B cell (primary cell): ENCODE measurements around the gene PTH1R. TPM values are rescaled to one million over a fixed set of nuclear protein-coding genes. Genes with fewer than 3 reads are reported as not detected.

Experiments
- ATAC-seq: fragments of 200-7000 bp; cut with Tn5 transposase; one replicate; pipeline ENCODE4 v1.10.0; 2021; ENCODE audit warnings: low read depth, mild to moderate bottlenecking, moderate number of reproducible peaks, moderate library complexity
- CTCF ChIA-PET: fragments of 350-600 bp; sonication (Branson Sonifier 250); formaldehyde crosslinking; loops from one replicate; lab custom pipeline; 2021; ENCODE audit warnings: antibody characterized with exemption, inconsistent platforms; lab: Charles Lee
- POLR2A ChIA-PET: fragments of 350-600 bp; sonication (Branson Sonifier 250); formaldehyde crosslinking; loops from one replicate; lab custom pipeline; 2021; ENCODE audit warnings: antibody characterized with exemption; lab: Charles Lee
- DNase-seq: peaks from one replicate; pipeline ENCODE4 v3.0.0; 2013
- H2AFZ ChIP-seq: 2 replicates; pipeline ENCODE4 v1.6.1; 2012; ENCODE audit warnings: mild to moderate bottlenecking, low read depth, low read length; ENCODE audit not compliant: insufficient read depth, poor library complexity, severe bottlenecking
- H3K27ac ChIP-seq, 2 donors: 1 replicate in 1 of 2; 2 replicates in 1 of 2; pipeline ENCODE4 v1.5.1; 2012 to 2013; ENCODE audit warnings: low read length in 2 of 2, mild to moderate bottlenecking in 2 of 2, moderate library complexity in 1 of 2
- H3K27me3 ChIP-seq, 4 experiments: fragments of 200-600 bp in 1 of 4; sonication (generic) in 1 of 4; replicated peaks in 1 of 4; 1 replicate in 2 of 4; 2 replicates in 2 of 4; pipeline versions ENCODE4 v1.6.1 to v1.7.0; 2013 to 2016; ENCODE audit warnings: low read length in 3 of 4, mild to moderate bottlenecking in 2 of 4, mixed read lengths in 1 of 4, moderate library complexity in 1 of 4; ENCODE audit not compliant: insufficient read depth in 4 of 4, control insufficient read depth in 3 of 4; ENCODE audit errors: control extremely low read depth in 1 of 4
- H3K36me3 ChIP-seq, 2 experiments: replicated peaks in 1 of 2; 1 replicate in 1 of 2; 2 replicates in 1 of 2; pipeline versions ENCODE4 v1.6.1 to v1.7.1; 2013; ENCODE audit warnings: low read length in 1 of 2; ENCODE audit not compliant: insufficient read depth in 2 of 2, control insufficient read depth in 1 of 2; ENCODE audit errors: control extremely low read depth in 1 of 2, extremely low read depth in 1 of 2
- H3K4me1 ChIP-seq, 2 donors: fragments of 200-600 bp in 1 of 2; sonication (generic) in 1 of 2; 1 replicate in 1 of 2; 2 replicates in 1 of 2; pipeline versions ENCODE4 v1.5.1 to v1.6.1; 2013 to 2017; ENCODE audit warnings: low read length in 2 of 2; ENCODE audit not compliant: control insufficient read depth in 2 of 2, insufficient read depth in 2 of 2
- H3K4me2 ChIP-seq: replicated peaks from 2 replicates; pipeline ENCODE3; 2012; ENCODE audit warnings: mild to moderate bottlenecking, low read depth, low read length; ENCODE audit not compliant: poor library complexity, severe bottlenecking
- H3K4me3 ChIP-seq, 5 experiments: fragments of 200-600 bp in 1 of 5; sonication (generic) in 1 of 5; 1 replicate in 3 of 5; 2 replicates in 2 of 5; pipeline versions ENCODE4 v1.5.1 to v1.7.0; 2011 to 2016; ENCODE audit warnings: low read length in 4 of 5, mild to moderate bottlenecking in 4 of 5, low read depth in 2 of 5, control low read depth in 1 of 5, moderate library complexity in 1 of 5; ENCODE audit not compliant: insufficient read depth in 1 of 5; ENCODE audit errors: control extremely low read depth in 1 of 5, extremely low read depth in 1 of 5
- H3K79me2 ChIP-seq: fragments of 200-600 bp; sonication (generic); one replicate; pipeline ENCODE4 v1.6.0; 2016; ENCODE audit warnings: low read length; ENCODE audit not compliant: control insufficient read depth, insufficient read depth
- H3K9ac ChIP-seq: fragments of 200-600 bp; sonication (generic); 2 replicates; pipeline ENCODE4 v1.6.1; 2017; ENCODE audit warnings: mild to moderate bottlenecking, low read length, moderate library complexity
- H3K9me3 ChIP-seq, 3 donors: one replicate each; pipeline versions ENCODE4 v1.6.1 to v1.7.1; 2013; ENCODE audit warnings: low read length in 2 of 3; ENCODE audit not compliant: control insufficient read depth in 2 of 3, insufficient read depth in 1 of 3; ENCODE audit errors: control extremely low read depth in 1 of 3
- H4K20me1 ChIP-seq: 2 replicates; pipeline ENCODE4 v1.6.0; 2012; ENCODE audit warnings: mild to moderate bottlenecking, low read length; ENCODE audit not compliant: insufficient read depth, control insufficient read depth, poor library complexity, severe bottlenecking
- H3K27ac Mint-ChIP-seq: one replicate; pipeline ENCODE4 v1.8.0; 2021; ENCODE audit warnings: mixed read lengths
- H3K27me3 Mint-ChIP-seq: one replicate; pipeline ENCODE4 v1.8.0; 2021; ENCODE audit warnings: mixed read lengths
- H3K4me1 Mint-ChIP-seq: one replicate; pipeline ENCODE4 v1.8.0; 2021; ENCODE audit warnings: mixed read lengths
- H3K4me3 Mint-ChIP-seq: one replicate; pipeline ENCODE4 v1.8.0; 2021; ENCODE audit warnings: mixed read lengths
- H3K9me3 Mint-ChIP-seq: one replicate; pipeline ENCODE4 v1.8.0; 2022; ENCODE audit warnings: mixed read lengths; ENCODE audit not compliant: insufficient read depth
- EZH2 ChIP-seq: IDR thresholded peaks from 2 replicates; pipeline ENCODE4 v1.6.1; 2012; ENCODE audit warnings: borderline replicate concordance, low read depth, mild to moderate bottlenecking, moderate library complexity, low read length; ENCODE audit not compliant: insufficient read depth, poor library complexity, severe bottlenecking
- WGBS: methylation state at CpG from one replicate; pipeline ENCODE4 v1.1.5; 2013; ENCODE audit warnings: missing lambda C conversion rate; ENCODE audit not compliant: insufficient coverage; 5-methylcytosine and 5-hydroxymethylcytosine counted together
- intact Hi-C: fragments of 100-400 bp; cut with micrococcal nuclease; formaldehyde crosslinking; loops from one replicate; pipeline ENCODE4 v1.10.0; 2022
- polyA plus RNA-seq: library from polyadenylated mRNA; depleted of rRNA; stranded (reverse); fragments of >200 nt; gene quantifications from 2 replicates; pipeline ENCODE4 v1.2.3, GENCODE V29; 2012
- total RNA-seq, 2 donors: library from RNA; stranded (reverse); fragments of 120-200 nt in 1 of 2; gene quantifications; 1 replicate in 1 of 2; 2 replicates in 1 of 2; pipeline versions ENCODE4 v1.2.3 to v1.2.4, GENCODE V29; 2013 to 2022
- TF ChIP-seq, protein P1 (sequence below): fragments of 200-600 bp; IDR thresholded peaks from one replicate; pipeline ENCODE4 v1.8.0; 2022; ENCODE audit warnings: antibody characterized with exemption, mild to moderate bottlenecking

PTH1R gene
- total and polyA plus RNA-seq, 2 donors (not counting 1 experiment from before 2014, with no cell fraction given) = not detected

GRCh38 chr3:46929324-46929723, 51.8 kb downstream of the PTH1R start:
- no peaks in the 10 kb centered on the region for H3K27me3 ChIP-seq
- Mint-ChIP-seq H3K27ac (peak overlapping the region; percentile 91), H3K9me3 (peaks cover 3% of the 10 kb centered on the region), H3K27me3 (no peaks in the 10 kb centered on the region), H3K4me3 (peak overlapping the region; percentile 64), H3K4me1 (peaks cover 92% of the 10 kb centered on the region)
- DNase-seq (peak; percentile 64), ATAC-seq (no peak)
- POLR2A ChIA-PET = interaction anchor here (0.6 to 2.1 kb wide), 5 partner anchors 44 to 451 kb away, joined by 3 to 6 read pairs (median 5); partner anchors contain the start of genes CCDC12 and NBEAL2
- H3K9ac ChIP-seq = peak overlapping the region; percentile 1
- 70% methylated on average over 2 of the region's 2 CpGs for WGBS
- H3K36me3 ChIP-seq = peaks cover 0 to 24% of the 10 kb centered on the region in 2 experiments
- peaks cover 95 to 100% of the 10 kb centered on the region in 2 donors for H3K4me1 ChIP-seq
- CTCF ChIA-PET = interaction anchor here (1.2 to 13.6 kb wide), 2 partner anchors 45 to 65 kb away, joined by 3 to 146 read pairs; no protein-coding TSS in a partner anchor
- intact Hi-C loops = loop anchor here (5.0 to 10.0 kb wide), 2 partner anchors 233 to 395 kb away; partner anchors contain the start of gene SETD2
- H3K4me2 ChIP-seq = peak overlapping the region; percentile 89
- H3K79me2 ChIP-seq = peaks cover 65% of the 10 kb centered on the region
- peaks cover 2 to 9% (median 7%) of the 10 kb centered on the region in 3 donors for H3K9me3 ChIP-seq
- peaks cover 10% of the 10 kb centered on the region for H4K20me1 ChIP-seq
- TF ChIP-seq EZH2 = no peak
- TF ChIP-seq, protein P1, sequence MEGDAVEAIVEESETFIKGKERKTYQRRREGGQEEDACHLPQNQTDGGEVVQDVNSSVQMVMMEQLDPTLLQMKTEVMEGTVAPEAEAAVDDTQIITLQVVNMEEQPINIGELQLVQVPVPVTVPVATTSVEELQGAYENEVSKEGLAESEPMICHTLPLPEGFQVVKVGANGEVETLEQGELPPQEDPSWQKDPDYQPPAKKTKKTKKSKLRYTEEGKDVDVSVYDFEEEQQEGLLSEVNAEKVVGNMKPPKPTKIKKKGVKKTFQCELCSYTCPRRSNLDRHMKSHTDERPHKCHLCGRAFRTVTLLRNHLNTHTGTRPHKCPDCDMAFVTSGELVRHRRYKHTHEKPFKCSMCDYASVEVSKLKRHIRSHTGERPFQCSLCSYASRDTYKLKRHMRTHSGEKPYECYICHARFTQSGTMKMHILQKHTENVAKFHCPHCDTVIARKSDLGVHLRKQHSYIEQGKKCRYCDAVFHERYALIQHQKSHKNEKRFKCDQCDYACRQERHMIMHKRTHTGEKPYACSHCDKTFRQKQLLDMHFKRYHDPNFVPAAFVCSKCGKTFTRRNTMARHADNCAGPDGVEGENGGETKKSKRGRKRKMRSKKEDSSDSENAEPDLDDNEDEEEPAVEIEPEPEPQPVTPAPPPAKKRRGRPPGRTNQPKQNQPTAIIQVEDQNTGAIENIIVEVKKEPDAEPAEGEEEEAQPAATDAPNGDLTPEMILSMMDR = no peak
- peak overlapping the region; percentile 85 to 92 for H3K27ac ChIP-seq
- peak overlapping the region in 1 of 5 experiments; percentile 6 for H3K4me3 ChIP-seq
- H2AFZ ChIP-seq = no peak overlapping the region
